Tibial nerve (tissue), 4 donors: Measurements from ENCODE around the gene RFXANK. TPM values are rescaled to one million over a fixed set of nuclear protein-coding genes. Genes with fewer than 3 reads are reported as not detected.

ENCODE experiments used
- DNase-seq, 2 donors: peaks; one replicate each; pipeline ENCODE4 v3.0.0-alpha.2; 2019; ENCODE audit warnings: low spot score in 2 of 2
- H3K27ac ChIP-seq, 4 donors: fragments of 200-600 bp; sonication (generic) in 3 of 4; one replicate each; pipeline ENCODE4 v1.5.1; 2017 to 2019; ENCODE audit warnings: mild to moderate bottlenecking in 1 of 4
- H3K27me3 ChIP-seq, 2 donors: fragments of 200-600 bp; sonication (generic) in 1 of 2; one replicate each; pipeline versions ENCODE4 v1.5.1 to v1.6.0; 2017 to 2019
- H3K36me3 ChIP-seq, 3 donors: fragments of 200-600 bp; sonication (generic); one replicate each; pipeline ENCODE4 v1.5.1; 2018 to 2019
- H3K4me1 ChIP-seq, 4 donors: fragments of 200-600 bp; sonication (generic) in 3 of 4; one replicate each; pipeline ENCODE4 v1.5.1; 2017 to 2019
- H3K4me3 ChIP-seq, 4 donors: fragments of 200-600 bp; sonication (generic) in 3 of 4; one replicate each; pipeline ENCODE4 v1.5.1; 2017 to 2019; ENCODE audit warnings: mild to moderate bottlenecking in 1 of 4, moderate library complexity in 1 of 4
- H3K9me3 ChIP-seq, 4 donors: fragments of 200-600 bp; sonication (generic) in 3 of 4; one replicate each; pipeline ENCODE4 v1.5.1; 2017 to 2019
- CTCF ChIP-seq, 5 experiments: fragments of 200-600 bp in 3 of 5; fragments of 450-650 bp in 2 of 5; sonication (generic) in 3 of 5; IDR thresholded peaks; one replicate each; pipeline ENCODE4 v1.5.1; 2016 to 2019; ENCODE audit warnings: antibody characterized with exemption in 5 of 5, mild to moderate bottlenecking in 3 of 5, moderate library complexity in 2 of 5
- EP300 ChIP-seq, 2 donors: sonication (generic); formaldehyde crosslinking; IDR thresholded peaks; one replicate each; pipeline ENCODE4 v1.6.1; 2017; ENCODE audit warnings: antibody characterized with exemption in 2 of 2, mild to moderate bottlenecking in 1 of 2
- POLR2A ChIP-seq, 2 donors: fragments of 450-650 bp; IDR thresholded peaks; one replicate each; pipeline ENCODE4 v1.6.1; 2017; ENCODE audit warnings: antibody characterized with exemption in 2 of 2, mild to moderate bottlenecking in 2 of 2, moderate library complexity in 2 of 2
- WGBS, 2 donors: methylation state at CpG; one replicate each; pipeline ENCODE4 v1.1.5; 2018; 5-methylcytosine and 5-hydroxymethylcytosine counted together
- total RNA-seq, 4 donors: library from RNA; depleted of rRNA; stranded (reverse); fragments of >200 nt; gene quantifications; one replicate each; pipeline ENCODE4 v1.1.0, GENCODE V29; 2016

The RFXANK gene
- total RNA-seq, 4 donors from 2014 or later: 46.3 to 62.1 (median 56.8) TPM

- no peak overlapping the region for H3K4me3 ChIP-seq
- 89 to 94% methylated on average over 4 of the region's 4 CpGs for WGBS, 2 donors
- no peaks in the 10 kb centered on the region for H3K27me3 ChIP-seq
- H3K36me3 ChIP-seq: peaks cover 0 to 31% (median 0%) of the 10 kb centered on the region in 3 donors
- no peaks in the 10 kb centered on the region for H3K9me3 ChIP-seq
- no peak for DNase-seq
- H3K27ac ChIP-seq: no peak overlapping the region
- no peaks in the 10 kb centered on the region for H3K4me1 ChIP-seq
- no peak for TF ChIP-seq EP300 (IDR thresholded peaks at IDR 0.05)
- TF ChIP-seq POLR2A (IDR thresholded peaks at IDR 0.05): no peak
- TF ChIP-seq CTCF (IDR thresholded peaks at IDR 0.05): no peak
Measured at GRCh38 chr19:19159534-19159933, 32.5 kb upstream of the RFXANK start.

GRCh38 chr19:19160461-19161035, 31.5 kb upstream of the RFXANK start:
- Histone ChIP-seq H3K9me3 (no peaks in the 10 kb centered on the region), H3K4me3 (no peak overlapping the region), H3K36me3 (peaks cover 0 to 22% (median 0%) of the 10 kb centered on the region in 3 donors), H3K27me3 (no peaks in the 10 kb centered on the region), H3K4me1 (no peaks in the 10 kb centered on the region), H3K27ac (no peak overlapping the region)
- TF ChIP-seq EP300 (IDR thresholded peaks at IDR 0.05) (no peak), POLR2A (IDR thresholded peaks at IDR 0.05) (no peak), CTCF (IDR thresholded peaks at IDR 0.05) (no peak)
- DNase-seq: no peak
- WGBS, 2 donors: 58 to 66% methylated on average over 11 to 22 of the region's 26 CpGs

- H3K9me3 ChIP-seq: no peaks in the 10 kb centered on the region
- no peaks in the 10 kb centered on the region for H3K27me3 ChIP-seq
- peaks cover 0 to 2% (median 0%) of the 10 kb centered on the region in 3 donors for H3K36me3 ChIP-seq
- H3K27ac ChIP-seq: no peak overlapping the region
- WGBS, 2 donors: 85 to 88% methylated on average over 7 of the region's 7 CpGs
- H3K4me1 ChIP-seq: no peaks in the 10 kb centered on the region
- DNase-seq: no peak
- TF ChIP-seq CTCF (IDR thresholded peaks at IDR 0.05) (no peak), POLR2A (IDR thresholded peaks at IDR 0.05) (no peak), EP300 (IDR thresholded peaks at IDR 0.05) (no peak)
- H3K4me3 ChIP-seq: no peak overlapping the region
Measured at GRCh38 chr19:19162495-19162894, 29.6 kb upstream of the RFXANK start.

GRCh38 chr19:19165396-19165795, 26.7 kb upstream of the RFXANK start:
- TF ChIP-seq POLR2A (IDR thresholded peaks at IDR 0.05) (no peak), CTCF (IDR thresholded peaks at IDR 0.05) (no peak), EP300 (IDR thresholded peaks at IDR 0.05) (no peak)
- no peak for DNase-seq
- no peak overlapping the region for H3K27ac ChIP-seq
- H3K4me1 ChIP-seq: peaks cover 0 to 10% (median 4%) of the 10 kb centered on the region in 4 donors
- no peak overlapping the region for H3K4me3 ChIP-seq
- no peaks in the 10 kb centered on the region for H3K9me3 ChIP-seq
- H3K27me3 ChIP-seq: no peaks in the 10 kb centered on the region
- H3K36me3 ChIP-seq: no peaks in the 10 kb centered on the region
- WGBS, 2 donors: 100% methylated on average over 1 of the region's 1 CpG

GRCh38 chr19:19167612-19168011, 24.4 kb upstream of the RFXANK start:
- no peak for DNase-seq
- no peaks in the 10 kb centered on the region for H3K9me3 ChIP-seq
- H3K27me3 ChIP-seq: no peaks in the 10 kb centered on the region
- TF ChIP-seq EP300 (IDR thresholded peaks at IDR 0.05) (no peak), POLR2A (IDR thresholded peaks at IDR 0.05) (no peak), CTCF (IDR thresholded peaks at IDR 0.05) (no peak)
- no peak overlapping the region for H3K4me3 ChIP-seq
- H3K27ac ChIP-seq: no peak overlapping the region
- peaks cover 0 to 11% (median 0%) of the 10 kb centered on the region in 3 donors for H3K36me3 ChIP-seq
- WGBS, 2 donors: 72 to 77% methylated on average over 2 to 3 of the region's 3 CpGs
- H3K4me1 ChIP-seq: peaks cover 0 to 17% (median 5%) of the 10 kb centered on the region in 4 donors
